Skeletal muscle tissue (tissue), 4 donors: ENCODE measurements around the gene GRIA1. TPM values are rescaled to one million over a fixed set of nuclear protein-coding genes. Genes with fewer than 3 reads are reported as not detected.

Source experiments
- H3K27ac ChIP-seq: one replicate; pipeline ENCODE4 v1.7.0; 2013; ENCODE audit warnings: mild to moderate bottlenecking, low read depth, low read length, inconsistent platforms
- H3K27me3 ChIP-seq, 3 donors: one replicate each; pipeline ENCODE4 v1.7.0; 2013; ENCODE audit warnings: low read length in 3 of 3; ENCODE audit not compliant: control insufficient read depth in 3 of 3, insufficient read depth in 3 of 3
- H3K36me3 ChIP-seq, 3 donors: one replicate each; pipeline ENCODE4 v1.7.0; 2013; ENCODE audit warnings: low read length in 3 of 3; ENCODE audit not compliant: control insufficient read depth in 3 of 3, insufficient read depth in 3 of 3
- H3K4me1 ChIP-seq, 3 donors: one replicate each; pipeline ENCODE4 v1.7.0; 2013; ENCODE audit warnings: low read length in 3 of 3, mild to moderate bottlenecking in 3 of 3; ENCODE audit not compliant: control insufficient read depth in 3 of 3, insufficient read depth in 3 of 3
- H3K4me3 ChIP-seq, 3 donors: one replicate each; pipeline ENCODE4 v1.7.0; 2013; ENCODE audit warnings: low read length in 3 of 3
- H3K9ac ChIP-seq, 3 donors: one replicate each; pipeline ENCODE4 v1.7.0; 2013; ENCODE audit warnings: low read length in 3 of 3, mild to moderate bottlenecking in 3 of 3, moderate library complexity in 2 of 3, low read depth in 1 of 3
- H3K9me3 ChIP-seq, 3 donors: one replicate each; pipeline ENCODE4 v1.7.0; 2013; ENCODE audit warnings: low read length in 3 of 3; ENCODE audit not compliant: control insufficient read depth in 3 of 3
- total RNA-seq: library from RNA; depleted of rRNA; stranded (reverse); fragments of >200 nt; gene quantifications from one replicate; pipeline ENCODE4 v1.2.3, GENCODE V29; 2014
- donor health status: Osteomylitis.

Gene GRIA1
- total RNA-seq, 1 donor from 2014 or later, result 1.0 TPM

DNA sequence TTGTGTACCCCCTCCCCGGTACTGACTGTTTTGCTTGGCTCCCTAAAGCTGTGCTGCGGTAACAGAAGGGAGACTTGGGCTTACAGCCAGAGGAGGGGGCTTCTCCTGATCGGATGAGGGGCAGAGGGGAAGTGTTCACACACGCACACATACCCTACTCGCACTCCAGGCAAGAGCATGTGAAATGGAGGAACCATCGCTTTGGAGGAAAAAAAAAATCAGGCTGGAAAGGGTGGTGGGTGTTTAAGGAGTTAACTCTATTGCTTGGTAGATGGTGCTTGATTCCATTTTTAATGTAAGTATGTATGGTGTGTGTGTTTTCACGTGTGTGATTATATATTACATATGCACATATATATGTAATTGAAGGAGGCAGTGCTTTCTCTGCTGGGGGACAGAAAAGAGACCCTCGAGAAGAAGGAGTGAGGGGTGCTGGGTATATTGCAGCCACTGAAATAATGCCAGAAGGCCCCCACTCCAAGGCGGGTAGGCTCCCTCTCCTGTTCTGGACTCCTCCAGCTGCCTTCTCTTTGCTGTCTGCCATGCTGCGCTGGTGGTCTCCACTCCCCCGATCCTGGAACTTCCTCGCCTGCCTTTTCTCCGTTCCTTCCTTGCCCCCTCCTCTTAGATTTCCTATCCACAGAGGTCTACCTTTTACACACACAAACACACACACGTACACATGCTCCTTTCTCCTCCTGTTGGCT is 721 bp downstream of the GRIA1 start:
- H3K4me1 ChIP-seq, result peaks cover 0 to 6% (median 2%) of the 10 kb centered on the region in 3 donors
- peaks cover 13 to 29% (median 14%) of the 10 kb centered on the region in 3 donors for H3K27me3 ChIP-seq
- H3K36me3 ChIP-seq, result no peaks in the 10 kb centered on the region
- no peaks in the 10 kb centered on the region for H3K9me3 ChIP-seq
- no peak overlapping the region for H3K27ac ChIP-seq
- H3K4me3 ChIP-seq, result peak overlapping the region in 2 of 3 donors; percentile 21 to 49
- H3K9ac ChIP-seq, result no peak overlapping the region

DNA sequence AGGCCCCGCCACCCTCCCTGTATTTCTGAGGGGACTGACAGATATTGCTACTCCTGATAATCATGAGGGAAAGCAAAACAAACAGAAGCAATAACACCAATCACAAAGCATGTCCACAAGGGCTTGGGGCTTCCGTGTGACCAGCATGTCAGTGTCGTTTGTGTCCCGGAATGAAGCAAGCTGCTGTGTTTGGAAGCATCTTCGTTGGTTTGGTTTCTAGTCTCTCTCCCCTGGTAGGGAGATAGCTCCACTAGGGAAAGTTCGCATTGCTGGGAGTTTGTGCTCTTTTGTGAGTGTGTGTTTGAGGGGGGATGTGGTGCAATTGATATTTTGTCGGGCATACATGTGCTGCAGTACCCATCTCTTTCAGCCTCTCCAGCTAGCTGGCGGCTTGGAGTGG is 1.4 kb downstream of the GRIA1 start:
- H3K36me3 ChIP-seq, result no peaks in the 10 kb centered on the region
- no peak overlapping the region for H3K4me3 ChIP-seq
- H3K9me3 ChIP-seq, result no peaks in the 10 kb centered on the region
- H3K9ac ChIP-seq, result no peak overlapping the region
- peaks cover 13 to 29% (median 14%) of the 10 kb centered on the region in 3 donors for H3K27me3 ChIP-seq
- H3K4me1 ChIP-seq, result peaks cover 0 to 6% (median 2%) of the 10 kb centered on the region in 3 donors
- no peak overlapping the region for H3K27ac ChIP-seq

DNA sequence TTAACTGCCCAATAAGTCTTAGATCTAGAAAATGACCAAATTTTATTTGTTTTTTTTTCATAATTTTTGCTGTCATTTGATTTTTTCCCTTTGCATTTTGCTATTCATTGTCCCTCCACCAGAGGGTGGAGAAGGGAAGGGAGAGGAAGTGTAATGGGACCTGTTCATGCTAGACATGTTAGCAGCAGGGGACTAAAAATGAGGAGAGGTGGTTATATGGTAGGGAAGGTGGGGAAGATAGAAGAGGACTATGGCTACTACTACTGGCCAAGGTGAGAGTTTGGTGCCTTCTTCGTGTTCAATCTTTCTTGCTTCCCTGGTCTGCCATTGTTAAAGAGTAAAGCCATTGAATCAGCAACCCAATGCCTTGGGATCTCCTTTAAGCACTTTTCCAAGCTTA is 6.4 kb downstream of the GRIA1 start:
- Histone ChIP-seq H3K4me1 (no peaks in the 10 kb centered on the region), H3K27me3 (peaks cover 0 to 4% (median 0%) of the 10 kb centered on the region in 3 donors), H3K9me3 (no peaks in the 10 kb centered on the region), H3K36me3 (no peaks in the 10 kb centered on the region), H3K27ac (no peak overlapping the region), H3K9ac (no peak overlapping the region), H3K4me3 (no peak overlapping the region)

DNA sequence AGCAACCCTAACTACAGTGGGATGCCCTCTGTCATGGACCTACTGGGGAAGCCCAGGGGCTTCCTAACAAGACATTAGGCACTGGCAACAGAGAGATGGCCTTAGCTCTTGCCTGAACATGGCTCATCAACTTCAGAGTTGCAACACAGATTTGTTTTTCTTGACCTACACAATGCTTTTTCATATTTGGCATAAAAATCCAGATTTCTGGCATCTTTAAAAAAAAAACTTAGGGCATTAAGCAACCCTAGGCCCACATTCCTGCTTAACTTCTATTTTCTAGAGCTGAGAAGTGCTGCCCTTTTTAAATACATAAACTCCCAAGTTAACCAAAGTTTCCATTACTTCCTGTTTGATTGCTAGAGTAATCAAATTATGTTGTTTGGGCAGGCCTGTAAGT is 8.0 kb downstream of the GRIA1 start:
- Histone ChIP-seq H3K27ac (no peak overlapping the region), H3K27me3 (no peaks in the 10 kb centered on the region), H3K4me3 (no peak overlapping the region), H3K9me3 (no peaks in the 10 kb centered on the region), H3K9ac (no peak overlapping the region), H3K4me1 (no peaks in the 10 kb centered on the region), H3K36me3 (no peaks in the 10 kb centered on the region)

DNA sequence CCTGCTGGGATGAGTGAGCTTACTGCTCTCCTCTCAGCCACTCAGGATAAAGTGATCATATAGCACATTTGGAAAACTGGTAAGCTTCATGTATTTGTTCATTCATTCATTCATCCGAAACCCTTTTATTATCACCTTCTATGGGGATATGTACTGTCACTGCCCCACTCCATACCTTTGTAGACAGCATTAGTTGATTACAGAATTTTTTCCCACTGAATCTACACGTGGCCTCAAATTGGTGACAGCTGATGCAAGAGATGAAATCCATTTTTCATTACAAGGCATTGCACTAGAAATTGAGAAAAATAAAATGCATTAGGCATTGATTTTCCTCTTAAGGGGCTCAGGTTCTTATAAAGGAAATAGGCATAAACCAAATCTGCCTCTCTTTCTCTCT is 9.7 kb downstream of the GRIA1 start:
- Histone ChIP-seq H3K9me3 (no peaks in the 10 kb centered on the region), H3K4me1 (no peaks in the 10 kb centered on the region), H3K4me3 (no peak overlapping the region), H3K27ac (no peak overlapping the region), H3K36me3 (no peaks in the 10 kb centered on the region), H3K27me3 (no peaks in the 10 kb centered on the region), H3K9ac (no peak overlapping the region)

DNA sequence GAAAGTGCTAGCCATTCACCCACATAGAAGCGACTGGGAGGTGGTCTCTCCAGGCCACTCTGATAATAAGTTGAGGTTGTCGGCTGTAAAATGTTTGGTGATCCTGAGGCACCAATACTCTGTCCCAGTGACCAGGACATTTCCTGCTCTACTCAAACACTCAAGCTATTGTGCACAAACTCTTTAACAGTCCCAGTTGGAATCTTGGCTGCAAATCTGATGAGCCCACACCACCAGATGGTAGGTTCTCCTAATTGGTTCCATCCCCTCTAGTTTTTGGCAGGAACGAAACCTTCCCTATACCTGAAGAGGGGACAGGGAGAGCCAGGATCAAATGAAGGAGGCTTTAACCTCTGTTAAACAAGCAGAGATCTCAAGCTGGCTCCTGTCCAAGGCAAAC is 14.3 kb downstream of the GRIA1 start:
- H3K4me3 ChIP-seq, result no peak overlapping the region
- H3K4me1 ChIP-seq, result no peaks in the 10 kb centered on the region
- no peaks in the 10 kb centered on the region for H3K36me3 ChIP-seq
- H3K9me3 ChIP-seq, result no peaks in the 10 kb centered on the region
- H3K27me3 ChIP-seq, result no peaks in the 10 kb centered on the region
- no peak overlapping the region for H3K9ac ChIP-seq
- no peak overlapping the region for H3K27ac ChIP-seq

DNA sequence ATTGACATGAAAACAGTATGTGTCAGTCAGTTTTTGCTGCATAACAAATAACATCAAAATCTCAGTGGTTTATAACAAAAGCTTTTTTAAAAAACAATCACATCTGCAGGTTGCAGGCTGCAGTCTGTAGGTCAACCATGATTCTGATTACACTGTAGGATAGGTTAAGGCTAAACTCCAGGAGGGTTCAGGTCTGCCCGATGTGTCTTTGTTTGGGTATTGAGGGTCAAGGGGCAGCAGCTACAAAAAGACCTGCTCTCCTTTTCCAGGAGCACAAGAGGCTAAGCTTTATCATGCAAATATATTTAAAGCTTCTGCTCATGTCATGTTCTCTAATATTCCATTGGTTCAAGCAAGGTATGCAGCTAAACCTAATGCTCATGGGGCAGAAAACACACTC is 18.2 kb downstream of the GRIA1 start:
- Histone ChIP-seq H3K9ac (no peak overlapping the region), H3K27me3 (no peaks in the 10 kb centered on the region), H3K4me3 (no peak overlapping the region), H3K4me1 (no peaks in the 10 kb centered on the region), H3K27ac (no peak overlapping the region), H3K36me3 (no peaks in the 10 kb centered on the region), H3K9me3 (no peaks in the 10 kb centered on the region)

DNA sequence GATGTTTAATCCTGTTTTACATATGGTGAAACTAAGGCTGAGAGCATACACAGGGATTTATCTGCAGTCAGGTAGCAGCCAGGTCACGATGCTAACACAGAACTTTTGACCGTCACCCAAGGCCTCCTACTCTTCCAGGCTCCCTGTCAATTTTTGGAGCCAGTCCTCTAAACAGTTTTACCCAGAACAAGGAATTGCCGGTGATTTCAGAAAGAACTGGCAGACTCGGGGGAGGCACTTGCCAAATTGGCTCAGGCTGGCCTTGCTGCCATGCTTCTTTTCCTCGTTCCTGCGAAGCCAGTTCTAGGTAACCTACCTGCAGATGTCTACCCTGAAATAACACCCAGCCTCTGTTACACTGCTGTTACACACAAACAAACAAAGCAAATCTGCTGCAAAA is 21.2 kb downstream of the GRIA1 start:
- Histone ChIP-seq H3K27me3 (no peaks in the 10 kb centered on the region), H3K9me3 (no peaks in the 10 kb centered on the region), H3K4me3 (no peak overlapping the region), H3K36me3 (no peaks in the 10 kb centered on the region), H3K4me1 (no peaks in the 10 kb centered on the region), H3K9ac (no peak overlapping the region), H3K27ac (no peak overlapping the region)

DNA sequence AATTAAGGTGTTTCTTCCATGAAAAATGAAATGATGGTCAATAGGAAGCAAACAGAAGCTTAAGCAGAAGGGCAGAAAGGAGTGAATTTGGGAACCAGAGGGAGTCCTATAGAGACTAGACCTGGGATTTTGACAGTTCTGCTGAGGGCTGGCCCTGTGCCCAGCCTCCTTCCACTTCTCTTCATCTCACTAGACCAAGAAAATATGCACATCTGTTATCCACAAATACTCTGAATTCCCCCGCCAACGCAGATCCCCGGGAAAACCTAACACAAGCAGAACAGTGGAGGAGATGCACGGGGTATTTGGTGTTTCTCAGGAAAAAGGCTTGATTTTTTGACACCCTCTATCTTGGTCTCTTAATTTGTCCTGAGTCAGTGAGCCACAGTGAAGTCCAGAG is 22.7 kb downstream of the GRIA1 start:
- Histone ChIP-seq H3K36me3 (no peaks in the 10 kb centered on the region), H3K4me1 (no peaks in the 10 kb centered on the region), H3K4me3 (no peak overlapping the region), H3K9me3 (no peaks in the 10 kb centered on the region), H3K27me3 (no peaks in the 10 kb centered on the region), H3K27ac (no peak overlapping the region), H3K9ac (no peak overlapping the region)

DNA sequence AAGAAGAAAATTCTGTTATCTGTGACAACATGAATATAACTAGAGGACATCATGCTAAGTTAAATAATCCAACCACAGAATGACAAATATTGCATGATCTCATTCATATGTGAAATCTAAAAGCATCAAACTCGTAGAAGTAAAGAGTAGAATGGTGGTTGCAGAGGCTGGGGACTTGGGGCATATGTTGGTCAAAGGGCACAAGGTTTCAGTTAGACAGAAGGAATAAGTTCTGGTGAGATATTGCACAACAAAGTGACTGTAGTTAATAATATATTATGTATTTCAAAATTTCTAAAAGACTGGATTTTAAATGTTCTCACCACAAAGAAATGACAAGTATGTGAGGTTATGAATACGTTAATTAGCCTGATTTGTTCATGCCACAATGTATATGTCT is 24.8 kb downstream of the GRIA1 start:
- H3K27ac ChIP-seq, result no peak overlapping the region
- no peaks in the 10 kb centered on the region for H3K4me1 ChIP-seq
- no peak overlapping the region for H3K4me3 ChIP-seq
- no peaks in the 10 kb centered on the region for H3K27me3 ChIP-seq
- no peaks in the 10 kb centered on the region for H3K36me3 ChIP-seq
- no peak overlapping the region for H3K9ac ChIP-seq
- H3K9me3 ChIP-seq, result no peaks in the 10 kb centered on the region
